HG02642 (cell line): ENCODE measurements around the gene GDPD5.
"Not testable (repeated sequence)": the region's sequence is repeated elsewhere in the genome, so short reads cannot be mapped to it uniquely, and the experiment has no call there.

Experiments used
- ATAC-seq: cut with Tn5 transposase; IDR thresholded peaks from one replicate; pipeline ENCODE4 v1.9.1; 2021; ENCODE audit warnings: mild to moderate bottlenecking; ENCODE audit not compliant: unreplicated experiment, poor library complexity

The GDPD5 gene

GRCh38 chr11:75413146-75413545, 112.6 kb downstream of the GDPD5 start:
- not testable (repeated sequence) for ATAC-seq

- ATAC-seq, result not testable (repeated sequence)
Measured at GRCh38 chr11:75409971-75410370, 115.8 kb downstream of the GDPD5 start.

- ATAC-seq, result no peak
Measured at GRCh38 chr11:75408957-75409219, 116.9 kb downstream of the GDPD5 start.

GRCh38 chr11:75406338-75406777, 119.4 kb downstream of the GDPD5 start:
- no peak for ATAC-seq

- no peak for ATAC-seq
Measured at GRCh38 chr11:75403983-75404658, 121.6 kb downstream of the GDPD5 start.

GRCh38 chr11:75403037-75403436, 122.7 kb downstream of the GDPD5 start:
- ATAC-seq, result no peak

- ATAC-seq, result no peak
Measured at GRCh38 chr11:75402002-75402773, 123.6 kb downstream of the GDPD5 start.

GRCh38 chr11:75400146-75400865, 125.4 kb downstream of the GDPD5 start:
- ATAC-seq, result no peak

- ATAC-seq, result peak; percentile 93
Measured at GRCh38 chr11:75399344-75400145, 126.2 kb downstream of the GDPD5 start, which contains the start of gene RPS3. RPS3 (plus strand) TSS chr11:75399518; CDS start chr11:75399548, 30 bp downstream.

- ATAC-seq, result peak; percentile 7
Measured at GRCh38 chr11:75398906-75399305, 126.8 kb downstream of the GDPD5 start.

GRCh38 chr11:75394085-75394840, 131.5 kb downstream of the GDPD5 start:
- no peak for ATAC-seq

GRCh38 chr11:75389925-75390324, 135.8 kb downstream of the GDPD5 start:
- no peak for ATAC-seq

GRCh38 chr11:75389276-75389605, 136.5 kb downstream of the GDPD5 start:
- ATAC-seq, result no peak

- ATAC-seq, result peak; percentile 58
Measured at GRCh38 chr11:75388386-75389275, 137.1 kb downstream of the GDPD5 start.

- no peak for ATAC-seq
Measured at GRCh38 chr11:75387736-75388294, 137.9 kb downstream of the GDPD5 start.

- ATAC-seq, result no peak
Measured at GRCh38 chr11:75386942-75387630, 138.7 kb downstream of the GDPD5 start.
